A673 (cell line): ENCODE results near the gene DPF3. TPM values are rescaled to one million over a fixed set of nuclear protein-coding genes. Genes with fewer than 3 reads are reported as not detected.

Experiments
- BruUV-seq: library from RNA; stranded (reverse); fragments of 400-500 nt; replicated peaks from 2 replicates; lab custom pipeline; 2021; lab: Mats Ljungman, UMichigan
- CTCF ChIA-PET: fragments of 300-600 bp; sonication (Branson Sonifier 250); formaldehyde crosslinking; loops from one replicate; lab custom pipeline; 2022; ENCODE audit warnings: antibody characterized with exemption; lab: Charles Lee
- POLR2A ChIA-PET: fragments of 300-600 bp; sonication (Branson Sonifier 250); formaldehyde crosslinking; loops from one replicate; lab custom pipeline; 2022; ENCODE audit warnings: antibody characterized with exemption; ENCODE audit not compliant: low non-redundant PET; lab: Charles Lee
- DNase-seq: peaks from one replicate; pipeline ENCODE4 v3.0.0-alpha.2; 2015; ENCODE audit warnings: low spot score
- H3K27ac ChIP-seq: fragments of 200-600 bp; sonication (generic); 2 replicates; pipeline ENCODE4 v1.5.1; 2016; ENCODE audit warnings: mixed run types, low read depth, mild to moderate bottlenecking, mixed read lengths, antibody characterized with exemption, low read length; ENCODE audit not compliant: poor library complexity, severe bottlenecking
- H3K27me3 ChIP-seq: fragments of 200-600 bp; sonication (generic); replicated peaks from 2 replicates; pipeline ENCODE4 v1.6.1; 2017; ENCODE audit warnings: mixed run types, low read depth, mild to moderate bottlenecking, mixed read lengths, antibody characterized with exemption, low read length; ENCODE audit not compliant: insufficient read depth, poor library complexity
- H3K36me3 ChIP-seq: fragments of 200-600 bp; sonication (generic); 2 replicates; pipeline ENCODE4 v1.6.1; 2016; ENCODE audit warnings: mixed run types, mild to moderate bottlenecking, mixed read lengths, antibody characterized with exemption, low read length; ENCODE audit not compliant: insufficient read depth, poor library complexity, severe bottlenecking
- H3K4me1 ChIP-seq: fragments of 200-600 bp; sonication (generic); 2 replicates; pipeline ENCODE4 v1.6.1; 2017; ENCODE audit warnings: mixed run types, mild to moderate bottlenecking, mixed read lengths, antibody characterized with exemption, low read length; ENCODE audit not compliant: insufficient read depth, poor library complexity, severe bottlenecking
- H3K4me3 ChIP-seq: fragments of 200-600 bp; sonication (generic); 2 replicates; pipeline ENCODE4 v1.5.1; 2016; ENCODE audit warnings: low read depth, mixed run types, mild to moderate bottlenecking, mixed read lengths, low read length; ENCODE audit not compliant: poor library complexity, severe bottlenecking
- H3K9me3 ChIP-seq: fragments of 200-600 bp; sonication (generic); 2 replicates; pipeline ENCODE4 v1.6.1; 2016; ENCODE audit warnings: mixed run types, low read depth, mild to moderate bottlenecking, mixed read lengths, antibody characterized with exemption, low read length; ENCODE audit not compliant: poor library complexity, severe bottlenecking
- CTCF ChIP-seq: fragments of 300-800, 200-600 bp; sonication (generic); conservative IDR thresholded peaks from 2 replicates; pipeline ENCODE4 v1.5.1; 2017; ENCODE audit warnings: low read depth, mild to moderate bottlenecking, antibody characterized with exemption, low read length, moderate library complexity, mixed read lengths
- EZH2 ChIP-seq: fragments of 200-600 bp; sonication (generic); IDR thresholded peaks from 2 replicates; pipeline ENCODE4 v1.6.1; 2017; ENCODE audit warnings: borderline replicate concordance, low read depth, mild to moderate bottlenecking, mixed read lengths, antibody characterized with exemption, low read length; ENCODE audit not compliant: poor library complexity, severe bottlenecking
- intact Hi-C: fragments of 100-400 bp; cut with micrococcal nuclease; formaldehyde crosslinking; loops from one replicate; pipeline ENCODE4 v1.10.0; 2022; ENCODE audit not compliant: unreplicated experiment
- total RNA-seq: library from RNA; stranded (reverse); gene quantifications from 2 replicates; pipeline ENCODE4 v1.2.3, GENCODE V29; 2021

Gene DPF3
- total RNA-seq, 1 experiment from 2014 or later, result 15.7 TPM

GRCh38 chr14:72845196-72845595 lies 48.7 kb downstream of the DPF3 start:
- no peaks in the 10 kb centered on the region for H3K27me3 ChIP-seq
- H3K27ac ChIP-seq, result no peak overlapping the region
- ChIA-PET POLR2A (interaction anchor here (0.8 kb wide), 1 partner anchor 17 kb away, joined by 16 read pairs; no protein-coding TSS in a partner anchor), CTCF (no interaction called here)
- H3K9me3 ChIP-seq, result no peaks in the 10 kb centered on the region
- intact Hi-C loops, result no loop called here
- H3K36me3 ChIP-seq, result no peaks in the 10 kb centered on the region
- no peak overlapping the region for H3K4me3 ChIP-seq
- no peaks in the 10 kb centered on the region for H3K4me1 ChIP-seq
- DNase-seq, result no peak
- TF ChIP-seq EZH2 (no peak), CTCF (no peak)
- BruUV-seq, result no TSS peak

GRCh38 chr14:72844524-72844923 lies 49.4 kb downstream of the DPF3 start:
- no peak for DNase-seq
- H3K27me3 ChIP-seq, result no peaks in the 10 kb centered on the region
- POLR2A ChIA-PET, result no interaction called here
- H3K27ac ChIP-seq, result no peak overlapping the region
- no peaks in the 10 kb centered on the region for H3K4me1 ChIP-seq
- CTCF ChIA-PET, result no interaction called here
- BruUV-seq, result no TSS peak
- no peaks in the 10 kb centered on the region for H3K36me3 ChIP-seq
- intact Hi-C loops, result no loop called here
- H3K4me3 ChIP-seq, result no peak overlapping the region
- H3K9me3 ChIP-seq, result no peaks in the 10 kb centered on the region
- no peak for TF ChIP-seq CTCF
- TF ChIP-seq EZH2, result no peak

GRCh38 chr14:72839753-72840607 lies 53.9 kb downstream of the DPF3 start:
- ChIA-PET CTCF (no interaction called here), POLR2A (no interaction called here)
- intact Hi-C loops, result no loop called here
- Histone ChIP-seq H3K27ac (no peak overlapping the region), H3K9me3 (no peaks in the 10 kb centered on the region), H3K4me1 (no peaks in the 10 kb centered on the region), H3K36me3 (no peaks in the 10 kb centered on the region), H3K4me3 (no peak overlapping the region), H3K27me3 (no peaks in the 10 kb centered on the region)
- TF ChIP-seq CTCF (no peak), EZH2 (no peak)
- no TSS peak for BruUV-seq
- no peak for DNase-seq
